ENCODE data around the gene TNFRSF14. TPM values are rescaled to one million over a fixed set of nuclear protein-coding genes. Genes with fewer than 3 reads are reported as not detected.

Gene TNFRSF14
- total RNA-seq, 2 donors from 2014 or later = 111 to 145 TPM

- no peak for TF ChIP-seq CTCF (IDR thresholded peaks at IDR 0.05)
- Histone ChIP-seq H3K9ac (ENCODE audit: low read depth in 2 of 2, low read length in 2 of 2) (no peak overlapping the region), H3K9me3 (no peaks in the 10 kb centered on the region), H3K27me3 (no peaks in the 10 kb centered on the region), H3K27ac (no peak overlapping the region), H3K4me3 (no peak overlapping the region), H3K36me3 (no peaks in the 10 kb centered on the region), H3K4me1 (no peaks in the 10 kb centered on the region)
- no peak for DNase-seq
- intact Hi-C loops (cut with DNase I) = no loop called here
Observed at GRCh38 chr1:2603521-2604155, 47.5 kb downstream of the TNFRSF14 start.

GRCh38 chr1:2604156-2604843 lies 48.1 kb downstream of the TNFRSF14 start:
- intact Hi-C loops (cut with DNase I) = no loop called here
- no peaks in the 10 kb centered on the region for H3K36me3 ChIP-seq
- H3K27me3 ChIP-seq = no peaks in the 10 kb centered on the region
- no peaks in the 10 kb centered on the region for H3K4me1 ChIP-seq
- no peak overlapping the region for H3K4me3 ChIP-seq
- H3K9ac ChIP-seq (ENCODE audit: low read depth in 2 of 2, low read length in 2 of 2) = no peak overlapping the region
- no peaks in the 10 kb centered on the region for H3K9me3 ChIP-seq
- DNase-seq = peak; percentile 13
- TF ChIP-seq CTCF (IDR thresholded peaks at IDR 0.05) = no peak
- no peak overlapping the region for H3K27ac ChIP-seq

GRCh38 chr1:2604844-2605508 lies 48.8 kb downstream of the TNFRSF14 start:
- H3K9me3 ChIP-seq = no peaks in the 10 kb centered on the region
- no peak overlapping the region for H3K9ac ChIP-seq (ENCODE audit: low read depth in 2 of 2, low read length in 2 of 2)
- intact Hi-C loops (cut with DNase I) = no loop called here
- H3K27ac ChIP-seq = no peak overlapping the region
- H3K4me3 ChIP-seq = no peak overlapping the region
- no peak for TF ChIP-seq CTCF (IDR thresholded peaks at IDR 0.05)
- H3K4me1 ChIP-seq = no peaks in the 10 kb centered on the region
- DNase-seq = no peak
- H3K27me3 ChIP-seq = no peaks in the 10 kb centered on the region
- no peaks in the 10 kb centered on the region for H3K36me3 ChIP-seq

- no peaks in the 10 kb centered on the region for H3K36me3 ChIP-seq
- no peak for TF ChIP-seq CTCF (IDR thresholded peaks at IDR 0.05)
- no peak for DNase-seq
- H3K27me3 ChIP-seq = peaks cover 1% of the 10 kb centered on the region
- no peaks in the 10 kb centered on the region for H3K9me3 ChIP-seq
- intact Hi-C loops (cut with DNase I) = no loop called here
- no peak overlapping the region for H3K4me3 ChIP-seq
- no peak overlapping the region for H3K9ac ChIP-seq (ENCODE audit: low read depth in 2 of 2, low read length in 2 of 2)
- H3K4me1 ChIP-seq = no peaks in the 10 kb centered on the region
- no peak overlapping the region for H3K27ac ChIP-seq
Observed at GRCh38 chr1:2605509-2606395, 49.6 kb downstream of the TNFRSF14 start.

- Histone ChIP-seq H3K4me3 (no peak overlapping the region), H3K27me3 (peaks cover 3% of the 10 kb centered on the region), H3K9me3 (no peaks in the 10 kb centered on the region), H3K9ac (ENCODE audit: low read depth in 2 of 2, low read length in 2 of 2) (no peak overlapping the region), H3K36me3 (no peaks in the 10 kb centered on the region), H3K4me1 (no peaks in the 10 kb centered on the region), H3K27ac (no peak overlapping the region)
- intact Hi-C loops (cut with DNase I) = no loop called here
- DNase-seq = no peak
- no peak for TF ChIP-seq CTCF (IDR thresholded peaks at IDR 0.05)
Observed at GRCh38 chr1:2606396-2606880, 50.3 kb downstream of the TNFRSF14 start.

Data from colonic mucosa (tissue), 4 donors.